ENCODE results near the gene CAPN1. TPM values are rescaled to one million over a fixed set of nuclear protein-coding genes. Genes with fewer than 3 reads are reported as not detected.

The CAPN1 gene
- total and polyA plus RNA-seq, 2 donors (not counting 1 experiment from before 2014, with no cell fraction given), result 192 to 202 TPM

DNA sequence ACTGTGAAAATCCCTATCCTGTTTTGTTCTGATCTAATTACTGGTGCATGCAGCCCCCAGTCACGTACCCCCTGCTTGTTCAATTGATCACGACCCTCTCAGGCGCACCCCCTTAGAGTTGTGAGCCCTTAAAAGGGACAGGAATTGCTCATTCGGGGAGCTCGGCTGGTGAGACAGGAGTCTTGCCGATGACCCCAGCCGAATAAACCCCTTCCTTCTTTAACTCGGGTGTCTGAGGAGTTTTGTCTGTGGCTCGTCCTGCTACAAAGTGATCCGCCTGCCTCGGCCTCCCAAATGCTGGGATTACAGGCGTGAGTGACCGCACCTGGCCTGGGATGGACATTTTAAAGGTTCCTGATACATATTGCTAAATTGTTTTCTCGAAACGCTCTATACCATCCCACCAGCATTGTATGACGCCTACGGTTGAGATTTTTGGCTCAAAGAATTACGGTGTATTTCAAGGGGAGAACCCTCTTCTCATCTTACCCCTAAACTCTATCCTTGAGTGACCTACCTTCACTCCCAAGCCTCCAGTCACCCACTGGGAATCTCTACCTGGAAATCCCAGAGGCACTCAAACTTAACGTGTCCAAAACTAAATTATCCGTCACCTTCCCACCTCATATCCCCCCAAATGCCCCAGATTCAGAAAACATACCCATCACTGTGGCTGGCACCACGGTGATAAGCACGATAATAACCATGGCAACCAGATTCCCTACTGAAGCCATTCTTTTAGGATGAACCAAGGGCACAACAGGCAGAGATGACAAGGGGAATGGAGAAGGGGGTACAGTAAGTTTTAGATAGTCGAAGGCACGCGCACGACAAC is 79.2 kb downstream of the CAPN1 start:
- Mint-ChIP-seq H3K9me3 (ENCODE audit: insufficient read depth) (no peaks in the 10 kb centered on the region), H3K27ac (peak overlapping the region; percentile 99), H3K27me3 (no peaks in the 10 kb centered on the region), H3K4me3 (peak overlapping the region; percentile 94), H3K4me1 (peaks cover 20% of the 10 kb centered on the region)
- TF ChIP-seq EZH2 (IDR thresholded peaks at IDR 0.05; ENCODE audit: borderline replicate concordance, insufficient read depth, low read depth, low read length, poor library complexity, severe bottlenecking), result no peak
- TF ChIP-seq, protein P1, sequence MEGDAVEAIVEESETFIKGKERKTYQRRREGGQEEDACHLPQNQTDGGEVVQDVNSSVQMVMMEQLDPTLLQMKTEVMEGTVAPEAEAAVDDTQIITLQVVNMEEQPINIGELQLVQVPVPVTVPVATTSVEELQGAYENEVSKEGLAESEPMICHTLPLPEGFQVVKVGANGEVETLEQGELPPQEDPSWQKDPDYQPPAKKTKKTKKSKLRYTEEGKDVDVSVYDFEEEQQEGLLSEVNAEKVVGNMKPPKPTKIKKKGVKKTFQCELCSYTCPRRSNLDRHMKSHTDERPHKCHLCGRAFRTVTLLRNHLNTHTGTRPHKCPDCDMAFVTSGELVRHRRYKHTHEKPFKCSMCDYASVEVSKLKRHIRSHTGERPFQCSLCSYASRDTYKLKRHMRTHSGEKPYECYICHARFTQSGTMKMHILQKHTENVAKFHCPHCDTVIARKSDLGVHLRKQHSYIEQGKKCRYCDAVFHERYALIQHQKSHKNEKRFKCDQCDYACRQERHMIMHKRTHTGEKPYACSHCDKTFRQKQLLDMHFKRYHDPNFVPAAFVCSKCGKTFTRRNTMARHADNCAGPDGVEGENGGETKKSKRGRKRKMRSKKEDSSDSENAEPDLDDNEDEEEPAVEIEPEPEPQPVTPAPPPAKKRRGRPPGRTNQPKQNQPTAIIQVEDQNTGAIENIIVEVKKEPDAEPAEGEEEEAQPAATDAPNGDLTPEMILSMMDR (IDR thresholded peaks at IDR 0.05), result no peak
- Histone ChIP-seq H3K4me1 (ENCODE audit: control insufficient read depth in 2 of 2, insufficient read depth in 2 of 2, low read length in 2 of 2) (peaks cover 11 to 18% of the 10 kb centered on the region in 2 donors), H3K79me2 (ENCODE audit: control insufficient read depth, insufficient read depth, low read length) (peaks cover 27% of the 10 kb centered on the region), H3K9me3 (ENCODE audit: control extremely low read depth in 1 of 3, control insufficient read depth in 2 of 3, insufficient read depth in 1 of 3, low read length in 2 of 3) (no peaks in the 10 kb centered on the region), H3K27ac (ENCODE audit: low read length in 2 of 2) (peak overlapping the region; percentile 88 to 91), H3K4me3 (ENCODE audit: control extremely low read depth in 1 of 5, extremely low read depth in 1 of 5, insufficient read depth in 1 of 5, low read depth in 2 of 5, low read length in 4 of 5) (peak overlapping the region; percentile 85 to 97 (median 94)), H3K4me2 (replicated peaks; ENCODE audit: low read depth, low read length, poor library complexity, severe bottlenecking) (peak overlapping the region; percentile 81), H3K36me3 (replicated peaks in 1 of 2; ENCODE audit: control extremely low read depth in 1 of 2, control insufficient read depth in 1 of 2, extremely low read depth in 1 of 2, insufficient read depth in 2 of 2, low read length in 1 of 2) (peaks cover 0 to 2% of the 10 kb centered on the region in 2 experiments), H2AFZ (ENCODE audit: insufficient read depth, low read depth, low read length, poor library complexity, severe bottlenecking) (peak overlapping the region; percentile 96), H3K9ac (ENCODE audit: low read length) (peak overlapping the region; percentile 89), H4K20me1 (ENCODE audit: control insufficient read depth, insufficient read depth, low read length, poor library complexity, severe bottlenecking) (no peaks in the 10 kb centered on the region), H3K27me3 (replicated peaks in 1 of 4; ENCODE audit: control extremely low read depth in 1 of 4, control insufficient read depth in 3 of 4, insufficient read depth in 4 of 4, low read length in 3 of 4) (no peaks in the 10 kb centered on the region)
- POLR2A ChIA-PET, result interaction anchor here (0.5 to 1.2 kb wide), 4 partner anchors 73 to 1031 kb away, joined by 3 to 4 read pairs (median 4); partner anchors contain the start of genes DNAJC4, DPF2 and ZNHIT2
- ATAC-seq (ENCODE audit: low read depth) (no peak), DNase-seq (no peak)
- intact Hi-C loops (cut with micrococcal nuclease), result loop anchor here (1.0 to 5.0 kb wide), 4 partner anchors 56 to 247 kb away; partner anchors contain the start of genes ARL2, DPF2 and TM7SF2
- 70% methylated on average over 21 of the region's 26 CpGs for WGBS (ENCODE audit: insufficient coverage)
- CTCF ChIA-PET, result interaction anchor here (1.0 to 2.3 kb wide), 6 partner anchors 14 to 247 kb away, joined by 3 to 10 read pairs (median 6); partner anchors contain the start of genes ARL2 and DPF2

Small RNAs within 50 kb of the gene (small RNA-seq; reads per million reads assigned to genes)
- not detected for gene HIGD1AP10 (ENCODE audit: insufficient read length, low read depth, low replicate concordance)
- not detected for gene PDCL2P2 (ENCODE audit: insufficient read length, low read depth, low replicate concordance)
- 0.57 reads per million for gene RNU2-23P (ENCODE audit: insufficient read length, low read depth, low replicate concordance)

Other genes starting within 250 kb of the CAPN1 start
- 0.39 TPM in 1 of 2 replicates, not detected in the other for gene GPHA2, start 246.0 kb upstream of the CAPN1 start, total RNA-seq
- gene GPHA2, start 246.0 kb upstream of the CAPN1 start, polyA plus RNA-seq, result 1.2 and 2.8 TPM in 2 replicates
- 0.71 and 0.95 TPM in 2 replicates for gene MAJIN, start 209.8 kb upstream of the CAPN1 start, total RNA-seq
- 1.2 and 2.4 TPM in 2 replicates for gene MAJIN, start 209.8 kb upstream of the CAPN1 start, polyA plus RNA-seq
- 0.51 and 0.62 TPM in 2 replicates for gene BATF2, start 185.0 kb upstream of the CAPN1 start, total RNA-seq
- 0.39 and 1.7 TPM in 2 replicates for gene BATF2, start 185.0 kb upstream of the CAPN1 start, polyA plus RNA-seq
- gene ARL2, start 167.8 kb upstream of the CAPN1 start, total RNA-seq, result 43.4 and 44.4 TPM in 2 replicates
- gene ARL2, start 167.8 kb upstream of the CAPN1 start, polyA plus RNA-seq, result 25.9 and 53.6 TPM in 2 replicates
- gene SNX15, start 154.5 kb upstream of the CAPN1 start, total RNA-seq, result 28.5 and 30.4 TPM in 2 replicates
- gene SNX15, start 154.5 kb upstream of the CAPN1 start, polyA plus RNA-seq, result 20.0 and 26.0 TPM in 2 replicates
- 5.9 and 7.5 TPM in 2 replicates for gene SAC3D1, start 140.7 kb upstream of the CAPN1 start, total RNA-seq
- 2.4 and 6.0 TPM in 2 replicates for gene SAC3D1, start 140.7 kb upstream of the CAPN1 start, polyA plus RNA-seq
- 23.0 and 24.3 TPM in 2 replicates for gene NAALADL1, start 123.4 kb upstream of the CAPN1 start, total RNA-seq
- 30.8 and 40.2 TPM in 2 replicates for gene NAALADL1, start 123.4 kb upstream of the CAPN1 start, polyA plus RNA-seq
- 0.78 and 1.4 TPM in 2 replicates for gene CDCA5, start 97.9 kb upstream of the CAPN1 start, total RNA-seq
- 1.1 and 1.3 TPM in 2 replicates for gene CDCA5, start 97.9 kb upstream of the CAPN1 start, polyA plus RNA-seq
- 47.9 and 57.3 TPM in 2 replicates for gene ZFPL1, start 97.7 kb upstream of the CAPN1 start, total RNA-seq
- 66.7 and 79.2 TPM in 2 replicates for gene ZFPL1, start 97.7 kb upstream of the CAPN1 start, polyA plus RNA-seq
- gene VPS51, start 85.7 kb upstream of the CAPN1 start, total RNA-seq, result 223 and 225 TPM in 2 replicates
- 204 and 206 TPM in 2 replicates for gene VPS51, start 85.7 kb upstream of the CAPN1 start, polyA plus RNA-seq
- 28.5 and 35.3 TPM in 2 replicates for gene TM7SF2, start 70.1 kb upstream of the CAPN1 start, total RNA-seq
- gene TM7SF2, start 70.1 kb upstream of the CAPN1 start, polyA plus RNA-seq, result 22.8 and 23.9 TPM in 2 replicates
- 14.1 and 14.5 TPM in 2 replicates for gene ZNHIT2, start 64.2 kb upstream of the CAPN1 start, total RNA-seq
- gene ZNHIT2, start 64.2 kb upstream of the CAPN1 start, polyA plus RNA-seq, result 2.0 and 6.2 TPM in 2 replicates
- gene FAU, start 59.8 kb upstream of the CAPN1 start, total RNA-seq, result 1,288 and 1,318 TPM in 2 replicates
- gene FAU, start 59.8 kb upstream of the CAPN1 start, polyA plus RNA-seq, result 1,483 and 1,559 TPM in 2 replicates
- gene MRPL49, start 59.6 kb upstream of the CAPN1 start, total RNA-seq, result 48.5 and 58.5 TPM in 2 replicates
- gene MRPL49, start 59.6 kb upstream of the CAPN1 start, polyA plus RNA-seq, result 39.6 and 46.8 TPM in 2 replicates
- gene SYVN1, start 47.4 kb upstream of the CAPN1 start, total RNA-seq, result 187 and 188 TPM in 2 replicates
- gene SYVN1, start 47.4 kb upstream of the CAPN1 start, polyA plus RNA-seq, result 250 and 282 TPM in 2 replicates
- gene SPDYC, start 11.7 kb upstream of the CAPN1 start, total RNA-seq, result not detected in 2 replicates
- gene SPDYC, start 11.7 kb upstream of the CAPN1 start, polyA plus RNA-seq, result not detected in 2 replicates
- 28.7 and 33.2 TPM in 2 replicates for gene POLA2, start 80.0 kb downstream of the CAPN1 start, total RNA-seq
- 11.0 and 13.0 TPM in 2 replicates for gene POLA2, start 80.0 kb downstream of the CAPN1 start, polyA plus RNA-seq
- gene CDC42EP2, start 132.9 kb downstream of the CAPN1 start, total RNA-seq, result 1.1 and 1.5 TPM in 2 replicates
- 0.69 TPM in 1 of 2 replicates, not detected in the other for gene CDC42EP2, start 132.9 kb downstream of the CAPN1 start, polyA plus RNA-seq
- gene DPF2, start 151.9 kb downstream of the CAPN1 start, total RNA-seq, result 122 and 124 TPM in 2 replicates
- gene DPF2, start 151.9 kb downstream of the CAPN1 start, polyA plus RNA-seq, result 40.9 and 66.8 TPM in 2 replicates
- 6.1 and 7.5 TPM in 2 replicates for gene TIGD3, start 172.8 kb downstream of the CAPN1 start, total RNA-seq
- 2.7 and 3.8 TPM in 2 replicates for gene TIGD3, start 172.8 kb downstream of the CAPN1 start, polyA plus RNA-seq
- gene SLC25A45, start 200.7 kb downstream of the CAPN1 start, total RNA-seq, result 16.4 and 18.2 TPM in 2 replicates
- 50.8 and 80.6 TPM in 2 replicates for gene SLC25A45, start 200.7 kb downstream of the CAPN1 start, polyA plus RNA-seq
- 73.6 and 82.5 TPM in 2 replicates for gene FRMD8, start 204.7 kb downstream of the CAPN1 start, total RNA-seq
- 35.1 and 44.3 TPM in 2 replicates for gene FRMD8, start 204.7 kb downstream of the CAPN1 start, polyA plus RNA-seq
- gene NEAT1, start 240.9 kb downstream of the CAPN1 start, total RNA-seq, result 1,620 and 1,642 TPM in 2 replicates
- 66.7 and 127 TPM in 2 replicates for gene NEAT1, start 240.9 kb downstream of the CAPN1 start, polyA plus RNA-seq